Measurements from ENCODE around the gene HLA-F.

HLA-F gene

DNA sequence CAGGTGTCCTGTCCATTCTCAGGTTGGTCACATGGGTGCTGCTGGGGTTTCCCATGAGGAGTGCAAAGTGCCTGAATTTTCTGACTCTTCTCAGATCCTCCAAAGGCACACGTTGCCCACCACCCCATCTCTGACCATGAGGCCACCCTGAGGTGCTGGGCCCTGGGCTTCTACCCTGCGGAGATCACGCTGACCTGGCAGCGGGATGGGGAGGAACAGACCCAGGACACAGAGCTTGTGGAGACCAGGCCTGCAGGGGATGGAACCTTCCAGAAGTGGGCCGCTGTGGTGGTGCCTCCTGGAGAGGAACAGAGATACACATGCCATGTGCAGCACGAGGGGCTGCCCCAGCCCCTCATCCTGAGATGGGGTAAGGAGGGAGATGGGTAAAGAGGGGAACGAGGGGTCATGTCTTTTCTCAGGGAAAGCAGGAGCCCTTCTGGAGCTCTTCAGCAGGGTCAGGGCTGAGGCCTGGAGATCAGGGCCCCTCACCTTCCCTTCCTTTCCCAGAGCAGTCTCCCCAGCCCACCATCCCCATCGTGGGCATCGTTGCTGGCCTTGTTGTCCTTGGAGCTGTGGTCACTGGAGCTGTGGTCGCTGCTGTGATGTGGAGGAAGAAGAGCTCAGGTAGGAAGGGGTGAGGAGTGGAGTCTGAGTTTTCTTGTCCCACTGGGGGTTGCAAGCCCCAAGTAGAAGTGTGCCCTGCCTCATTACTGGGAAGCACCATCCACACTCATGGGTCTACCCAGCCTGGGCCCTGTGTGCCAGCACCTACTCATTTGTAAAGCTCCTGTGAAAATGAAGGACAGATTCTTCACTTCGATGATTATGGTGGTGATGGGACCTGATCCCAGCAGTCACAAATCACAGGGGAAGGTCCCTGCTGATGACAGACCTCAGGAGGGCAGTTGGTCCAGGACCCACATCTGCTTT is 2.0 kb downstream of the HLA-F start:
- no peak for DNase-seq

DNA sequence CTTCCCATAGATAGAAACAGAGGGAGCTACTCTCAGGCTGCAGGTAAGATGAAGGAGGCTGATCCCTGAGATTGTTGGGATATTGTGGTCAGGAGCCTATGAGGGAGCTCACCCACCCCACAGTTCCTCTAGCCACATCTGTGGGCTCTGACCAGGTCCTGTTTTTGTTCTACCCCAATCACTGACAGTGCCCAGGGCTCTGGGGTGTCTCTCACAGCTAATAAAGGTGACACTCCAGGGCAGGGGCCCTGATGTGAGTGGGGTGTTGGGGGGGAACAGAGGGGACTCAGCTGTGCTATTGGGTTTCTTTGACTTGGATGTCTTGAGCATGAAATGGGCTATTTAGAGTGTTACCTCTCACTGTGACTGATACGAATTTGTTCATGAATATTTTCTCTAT is 2.8 kb downstream of the HLA-F start:
- no peak for DNase-seq

DNA sequence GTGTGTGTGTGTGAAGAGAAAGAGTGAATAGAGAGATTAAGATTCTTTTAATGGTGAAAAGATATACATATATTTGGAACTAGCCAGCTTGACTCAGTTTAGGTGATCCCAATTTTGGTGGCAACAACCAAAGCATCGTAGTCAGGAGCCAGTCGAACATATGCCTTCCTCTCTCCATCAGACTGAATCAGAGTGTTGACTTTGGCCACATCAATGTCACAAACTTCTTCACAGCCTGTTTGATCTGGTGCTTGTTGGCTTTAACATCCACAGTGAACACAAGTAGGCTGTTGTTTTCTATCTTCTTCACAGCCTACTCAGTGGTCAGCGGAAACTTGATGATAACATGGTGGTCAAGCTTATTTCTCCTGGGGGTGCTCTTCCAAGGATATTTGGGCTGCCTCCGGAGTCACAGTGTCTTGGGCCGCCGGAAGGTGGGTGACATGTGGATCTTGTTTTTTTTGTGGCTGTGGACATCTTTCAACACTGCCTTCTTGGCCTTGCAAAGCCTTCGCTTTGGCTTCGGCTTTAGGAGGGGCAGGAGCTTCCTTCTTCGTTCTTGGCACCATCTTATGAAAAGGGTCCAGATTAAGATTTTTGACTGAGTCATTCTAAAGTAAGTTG is 3.4 kb downstream of the HLA-F start:
- DNase-seq: no peak

DNA sequence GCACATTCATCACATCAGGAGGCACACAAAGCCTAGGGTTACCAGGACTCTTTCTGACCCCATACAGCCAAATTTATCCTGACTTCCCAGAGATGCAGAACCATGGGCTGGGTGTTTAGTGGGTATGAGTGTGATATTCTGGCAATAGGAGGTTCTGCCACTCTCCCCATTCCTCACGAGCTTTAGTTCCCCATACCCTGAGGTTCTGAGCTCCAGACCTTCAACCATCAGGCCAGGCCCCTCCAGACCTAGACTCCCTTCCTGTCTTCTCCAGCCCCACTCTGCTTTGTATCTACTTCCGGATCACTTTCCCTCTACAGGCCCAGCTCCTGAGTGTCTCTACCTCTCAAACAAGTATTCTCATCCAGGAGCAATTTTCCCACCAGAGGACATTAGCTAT is 4.4 kb downstream of the HLA-F start:
- DNase-seq: no peak

DNA sequence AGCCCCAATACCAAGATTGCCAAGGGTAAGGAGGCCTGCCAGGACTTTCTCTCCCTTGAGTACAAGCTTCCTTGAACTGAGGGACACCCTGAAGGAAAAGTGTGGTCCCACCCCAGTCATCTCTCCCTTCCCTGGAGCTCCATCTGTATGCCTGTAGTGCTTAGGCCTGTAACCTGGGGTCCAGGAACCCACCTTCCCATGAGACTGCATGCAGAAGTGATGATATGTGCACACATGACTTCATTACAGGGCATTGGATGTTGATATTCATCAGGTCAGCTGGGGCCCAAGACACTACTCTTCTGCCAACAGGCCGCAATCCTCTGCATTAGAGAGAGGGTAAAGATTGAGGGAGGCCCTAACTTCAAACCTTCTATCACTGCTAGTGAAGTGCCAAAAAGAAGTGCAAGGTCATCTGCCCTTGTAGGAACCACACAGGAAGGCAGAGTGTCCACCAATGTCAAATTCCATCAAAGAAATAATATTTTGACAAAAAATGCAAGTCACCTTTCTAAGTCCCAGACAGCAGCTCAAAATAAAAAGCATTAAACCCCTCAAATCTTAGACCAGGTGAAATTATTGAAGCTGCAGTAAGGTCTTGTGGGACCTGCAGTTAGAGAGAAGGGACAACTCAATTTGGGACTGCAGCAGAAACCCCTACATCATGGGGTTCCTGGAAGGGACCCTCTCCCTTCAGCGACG is 5.1 kb downstream of the HLA-F start:
- no peak for DNase-seq

DNA sequence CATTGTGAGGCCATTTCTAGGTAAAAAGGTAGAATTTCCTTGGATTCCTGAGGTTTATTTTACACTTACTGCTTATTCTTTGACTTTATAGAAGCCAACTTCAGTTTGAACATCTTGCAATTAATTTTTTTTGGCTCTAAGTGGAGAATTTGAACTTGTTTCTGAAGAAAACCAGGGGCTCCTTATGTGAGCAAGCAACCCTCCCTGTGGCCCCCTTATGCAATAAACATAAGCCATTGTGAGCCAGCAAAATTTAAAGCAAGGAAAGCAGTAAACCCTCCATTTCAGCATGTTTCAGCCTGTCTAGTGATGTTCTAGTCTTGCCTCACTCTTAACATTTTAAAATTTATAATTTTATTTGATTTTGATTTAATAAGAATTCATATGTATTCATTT is 5.6 kb downstream of the HLA-F start:
- DNase-seq: no peak

DNA sequence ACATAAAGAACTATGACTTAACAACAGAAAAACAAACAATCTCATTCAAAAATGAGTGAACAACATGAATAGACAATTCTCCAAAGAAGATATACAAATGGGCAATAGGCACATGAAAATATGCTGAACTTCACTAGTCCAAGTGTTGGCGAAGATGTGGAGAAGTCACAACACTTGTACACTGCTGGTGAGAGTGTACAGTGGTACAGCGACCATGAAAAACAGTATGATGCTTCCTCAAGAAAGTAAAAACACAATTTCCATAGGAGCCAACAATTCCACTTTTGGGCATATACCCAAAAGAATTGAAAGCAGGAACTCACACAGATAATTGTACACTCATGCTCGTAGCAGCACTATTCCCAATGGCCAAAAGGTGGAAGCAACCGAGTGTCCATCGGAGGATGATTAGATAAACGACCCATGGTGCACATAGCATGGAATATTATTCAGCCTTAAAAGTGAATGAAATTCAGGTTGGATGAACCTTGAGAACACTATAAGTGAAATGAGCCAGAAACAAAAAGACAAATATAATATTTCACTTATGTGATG is 6.6 kb downstream of the HLA-F start:
- no peak for DNase-seq

DNA sequence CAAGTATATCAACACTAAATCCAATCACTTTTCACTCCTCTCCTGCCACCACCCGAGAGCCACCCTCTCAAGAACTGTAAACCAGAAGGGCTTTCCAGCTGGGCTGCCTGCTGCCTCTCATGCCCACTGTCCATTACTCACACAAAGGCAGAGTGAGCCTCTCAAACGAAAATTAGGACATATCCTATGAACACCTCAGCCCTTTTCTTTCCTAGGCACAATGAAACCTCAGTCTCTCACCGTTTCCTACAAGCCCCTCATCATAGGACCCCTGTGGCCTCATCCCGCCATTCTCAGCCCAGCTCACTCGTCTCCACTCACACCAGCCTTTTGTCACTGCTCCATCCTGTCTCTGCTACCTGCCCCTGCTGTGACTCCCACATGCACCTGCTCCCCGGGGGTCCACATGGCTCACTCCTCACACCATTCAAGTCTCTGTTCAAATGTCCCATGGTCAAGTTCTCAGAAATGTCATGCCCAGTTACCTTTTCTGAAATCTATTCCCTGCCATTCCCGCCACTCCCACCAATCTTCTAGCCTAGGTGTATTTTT is 7.4 kb downstream of the HLA-F start:
- DNase-seq: no peak

DNA sequence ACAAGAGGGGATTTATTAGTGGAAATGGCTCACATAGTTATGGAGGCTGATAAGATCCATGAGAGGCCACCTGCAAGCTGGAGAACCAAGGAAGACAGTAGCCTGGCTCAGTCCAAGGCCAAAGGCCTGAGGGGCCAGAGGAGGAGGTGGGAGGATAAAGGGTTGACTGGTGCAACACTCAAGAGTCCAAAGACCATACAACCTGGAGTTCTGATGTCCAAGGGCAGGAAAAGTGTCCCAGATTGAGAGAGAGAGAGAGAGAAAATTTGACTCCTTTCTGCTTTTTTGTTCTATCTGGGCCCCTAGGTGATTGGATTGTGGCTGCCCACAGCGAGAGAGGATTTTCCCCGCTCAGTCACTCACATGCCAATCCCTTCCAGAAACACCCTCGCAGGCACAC is 8.0 kb downstream of the HLA-F start:
- no peak for DNase-seq

DNA sequence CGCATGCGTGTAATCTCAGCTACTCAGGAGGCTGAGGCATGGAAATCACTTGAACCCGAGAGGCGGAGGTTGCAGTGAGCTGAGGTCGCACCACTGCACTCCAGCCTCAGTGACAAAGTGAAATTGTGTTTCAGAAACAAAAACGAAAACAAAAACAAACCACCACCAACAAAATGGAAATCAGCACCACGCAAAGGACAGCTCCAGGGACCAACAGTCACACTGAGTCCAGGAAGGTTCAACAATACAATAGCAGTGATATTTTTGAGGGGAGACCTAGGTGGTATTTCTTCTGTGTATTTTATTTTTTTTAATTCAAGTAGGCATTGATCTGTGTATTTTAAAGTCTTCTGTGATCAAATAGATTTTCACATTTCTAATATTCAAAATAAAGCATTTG is 9.8 kb downstream of the HLA-F start:
- DNase-seq: no peak

DNA sequence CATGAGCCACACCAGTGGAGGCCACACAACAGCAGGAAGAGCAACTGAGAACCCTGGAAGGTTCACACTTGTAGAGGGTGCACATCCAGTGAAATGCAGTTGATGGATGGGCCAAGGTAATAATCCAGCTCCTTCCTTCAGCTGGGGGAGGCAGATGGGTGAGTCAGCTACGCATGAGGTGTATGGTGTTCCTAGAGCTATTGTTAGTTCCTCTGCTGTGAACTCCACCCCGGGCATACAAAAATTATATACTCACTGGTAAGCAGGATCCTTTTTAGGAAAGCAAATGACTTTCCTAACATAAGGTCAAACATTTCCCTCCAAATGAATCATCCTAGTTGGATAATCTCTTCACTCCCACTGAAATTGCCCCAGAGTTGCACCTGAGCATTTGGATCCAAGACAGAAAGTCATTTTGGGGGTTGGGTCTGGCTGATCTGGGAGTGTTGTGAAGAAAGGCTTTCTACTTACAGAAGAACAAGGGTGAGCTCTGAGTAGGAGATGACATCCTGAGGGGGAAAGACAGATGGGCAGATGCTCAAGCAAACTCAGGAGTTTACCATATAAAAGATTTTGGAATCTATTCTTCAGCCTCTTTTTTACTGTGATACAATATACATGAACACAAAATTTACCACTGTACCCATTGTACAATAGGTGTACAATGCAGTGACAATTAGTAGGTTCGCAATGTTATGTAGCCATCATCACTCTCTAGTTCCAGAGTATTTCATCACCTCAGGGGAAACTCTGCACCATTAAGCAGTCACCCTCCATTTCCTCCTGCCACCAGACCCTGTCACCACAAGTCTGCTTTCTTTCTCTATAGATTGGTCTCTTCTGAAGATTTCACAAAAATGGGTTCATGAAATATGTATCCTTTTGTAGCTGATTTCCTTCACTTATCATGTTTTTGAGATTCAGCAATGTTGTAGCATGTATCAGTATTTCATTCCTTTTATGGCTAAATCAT is 11.1 kb downstream of the HLA-F start:
- DNase-seq: no peak

DNA sequence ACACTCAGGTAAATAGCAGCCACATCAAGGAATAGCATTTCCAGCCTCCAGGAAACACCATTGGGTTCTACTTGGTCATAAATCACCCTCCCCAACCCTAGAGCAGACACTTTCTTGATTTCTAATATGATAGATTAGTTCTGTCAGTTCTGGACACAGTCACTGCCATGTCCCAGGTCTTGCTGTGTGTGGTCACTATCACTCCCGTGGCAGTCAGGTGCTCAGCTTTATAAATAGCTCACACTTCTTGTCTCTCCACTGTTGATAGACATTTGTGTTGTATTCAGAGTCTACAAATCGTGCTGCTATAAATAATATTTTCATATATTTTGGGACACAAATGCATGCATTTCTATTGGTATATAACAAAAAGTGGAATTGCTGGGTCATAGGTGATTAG is 13.3 kb downstream of the HLA-F start:
- no peak for DNase-seq

DNA sequence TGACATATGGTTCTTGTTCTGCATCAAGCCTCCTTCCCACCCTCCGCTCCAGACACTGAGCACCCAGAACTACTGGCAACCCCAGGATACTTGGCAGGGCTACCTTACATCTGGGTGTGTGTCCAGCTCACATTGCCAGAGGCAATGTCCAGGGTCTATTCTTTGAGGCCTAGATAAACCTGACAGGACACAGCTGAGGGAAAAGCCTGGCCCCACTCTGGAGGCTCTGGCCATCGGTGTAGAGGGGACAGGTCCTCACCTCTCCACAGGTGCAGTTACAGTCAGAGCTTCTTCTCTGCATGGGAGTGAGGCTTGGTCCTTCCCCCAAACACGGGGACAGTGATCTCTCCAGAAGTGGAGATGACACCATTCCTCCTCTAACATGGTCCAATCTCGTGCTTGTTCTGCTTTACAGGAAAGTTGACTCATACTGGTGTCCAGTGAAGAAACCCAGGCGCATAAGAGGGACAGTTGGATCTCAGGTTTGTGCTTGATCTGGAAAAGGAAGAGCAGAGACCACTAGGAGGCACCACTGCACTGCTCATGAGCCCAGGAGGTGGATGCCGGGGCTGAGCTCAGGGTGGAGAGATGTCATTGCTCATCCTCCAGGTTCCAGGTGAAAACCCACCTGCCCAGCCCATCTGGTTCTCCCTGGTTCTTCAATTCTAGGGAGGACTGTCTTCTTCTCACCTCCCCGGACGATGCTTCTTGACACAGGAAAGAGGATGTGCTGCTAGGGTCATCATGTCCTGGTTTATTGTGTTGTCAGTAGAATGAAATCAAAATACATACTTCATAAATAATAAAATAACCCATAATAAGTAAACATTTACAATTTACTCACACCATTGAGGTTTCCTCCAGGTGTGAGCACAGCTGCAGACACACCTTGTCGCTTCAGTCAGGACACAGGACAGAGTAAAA is 14.7 kb downstream of the HLA-F start:
- no peak for DNase-seq

DNA sequence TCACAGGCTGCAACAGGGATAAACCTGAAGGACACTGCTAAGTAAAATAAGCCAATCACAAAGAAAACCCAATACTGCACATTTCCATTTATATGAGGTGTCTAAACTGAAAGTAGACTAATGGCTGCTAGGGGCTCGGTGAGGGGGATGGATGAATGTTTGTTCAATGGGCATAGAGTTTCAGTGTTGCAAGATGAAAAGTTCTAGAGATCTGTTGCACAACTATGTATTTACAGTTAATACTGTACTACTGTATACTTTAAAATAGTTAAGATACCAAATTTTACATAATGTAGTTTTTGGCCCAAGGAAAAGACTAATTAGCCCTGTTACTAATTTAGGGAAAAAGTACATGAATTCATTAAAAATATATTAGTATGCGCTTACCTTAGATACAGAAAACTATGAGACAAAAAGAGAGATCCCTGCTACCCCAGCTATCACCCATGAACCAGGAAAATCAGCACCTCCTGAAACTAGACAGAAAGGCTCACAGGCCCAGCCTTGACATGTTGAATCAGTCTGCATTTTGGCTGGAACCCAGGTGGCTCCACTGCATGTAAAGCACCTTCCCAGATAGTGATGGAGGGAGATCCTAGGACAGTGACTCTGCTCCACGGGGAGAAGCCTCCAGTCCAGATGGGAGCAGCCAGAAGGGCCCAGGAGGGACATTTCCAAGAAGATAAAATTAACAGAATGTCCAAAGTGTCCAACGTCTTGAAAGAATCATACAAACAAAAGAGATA is 16.1 kb downstream of the HLA-F start:
- DNase-seq: no peak

DNA sequence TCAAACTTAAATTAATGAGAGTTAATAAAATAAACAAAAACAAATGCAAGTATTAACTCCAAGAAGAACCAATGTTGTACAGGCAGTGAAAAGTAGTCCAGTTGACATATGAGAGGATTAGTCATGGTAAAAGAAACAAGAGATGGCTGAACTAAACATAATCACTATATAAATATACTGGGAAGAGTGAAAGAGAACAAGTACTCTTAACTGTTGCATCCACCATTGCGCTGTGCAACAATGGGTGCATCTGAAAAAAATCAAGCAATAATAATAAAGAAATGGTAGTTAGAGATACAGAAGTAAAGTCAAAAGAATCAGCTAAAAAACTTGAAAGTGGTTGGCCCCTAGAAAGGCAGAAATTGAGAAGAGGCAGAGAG is 16.6 kb downstream of the HLA-F start:
- no peak for DNase-seq

DNA sequence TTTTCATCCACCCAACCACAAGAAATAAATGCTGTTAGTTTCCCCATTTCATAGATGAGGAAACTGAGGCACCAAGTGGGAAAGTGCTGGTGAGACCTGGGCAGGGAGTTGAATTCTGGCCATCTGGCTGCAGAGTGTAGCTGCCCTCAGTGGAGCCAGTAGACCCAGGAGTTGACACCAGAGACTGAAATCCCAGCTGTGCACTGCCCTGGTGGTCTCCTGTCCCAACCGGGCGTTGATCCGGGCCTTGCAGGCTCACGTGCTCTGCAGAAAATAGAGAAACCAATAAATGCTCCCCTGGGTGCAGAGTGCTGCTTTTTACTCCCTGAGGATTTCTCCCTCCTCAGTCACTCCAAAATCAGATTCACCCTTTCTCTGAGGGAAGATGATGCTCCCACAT is 18.4 kb downstream of the HLA-F start:
- no peak for DNase-seq

DNA sequence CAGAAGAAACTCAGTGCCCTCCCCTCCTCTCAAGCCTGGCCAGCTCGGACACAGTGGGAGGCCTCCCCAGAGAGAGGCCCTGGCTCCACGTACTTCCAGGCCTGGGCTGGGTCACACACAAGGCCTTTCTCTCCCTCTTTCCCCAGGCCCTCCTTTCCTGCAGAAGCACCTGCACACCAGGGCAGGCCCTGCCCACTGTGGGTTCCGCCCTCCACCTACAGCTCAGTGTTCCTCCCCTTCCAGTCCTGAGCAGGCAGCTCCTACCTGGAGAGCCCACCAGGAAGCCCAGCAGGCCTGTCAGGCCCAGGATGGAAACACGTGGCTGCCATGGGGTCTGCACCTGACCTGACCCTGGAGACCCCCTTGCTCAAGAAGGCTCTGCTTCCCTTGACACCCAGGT is 18.9 kb downstream of the HLA-F start:
- no peak for DNase-seq

DNA sequence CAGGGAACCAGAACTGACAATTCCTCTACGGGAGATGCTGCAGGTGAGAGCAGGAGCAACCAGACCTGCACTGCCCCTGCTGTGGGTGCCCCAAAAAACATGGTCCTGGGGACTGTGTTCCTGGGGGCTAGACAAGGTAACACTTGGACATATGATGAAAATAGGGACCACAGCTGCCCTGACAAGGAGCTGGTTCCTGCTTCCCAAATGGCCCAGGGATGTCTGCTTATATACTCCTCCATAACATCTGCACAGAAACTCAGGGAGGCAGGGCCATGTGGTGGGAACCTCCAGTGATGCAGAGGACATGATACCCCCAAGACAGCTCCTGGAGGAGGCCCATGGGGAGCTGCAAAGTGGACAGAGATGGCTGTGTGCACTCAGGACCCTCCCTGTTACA is 19.8 kb downstream of the HLA-F start:
- no peak for DNase-seq

DNA sequence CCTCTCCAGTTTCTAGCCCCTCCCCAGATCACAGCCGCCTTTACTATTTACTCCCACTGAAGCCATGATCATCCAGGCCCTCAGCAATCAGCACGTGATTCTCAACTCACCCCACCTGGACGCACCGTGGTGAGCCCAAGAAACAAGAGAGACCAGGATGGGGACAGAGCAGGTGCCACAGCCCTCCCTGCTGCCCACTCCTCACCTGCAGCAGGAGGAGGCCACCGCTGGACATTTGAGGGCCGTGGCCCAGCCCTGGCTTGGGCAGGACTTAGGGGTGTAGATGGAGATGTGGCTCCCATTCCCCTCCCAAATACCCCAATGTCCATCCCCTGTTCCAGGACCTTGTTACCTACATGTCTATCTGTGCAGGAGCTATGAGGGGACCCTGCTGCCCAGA is 20.3 kb downstream of the HLA-F start:
- no peak for DNase-seq

DNA sequence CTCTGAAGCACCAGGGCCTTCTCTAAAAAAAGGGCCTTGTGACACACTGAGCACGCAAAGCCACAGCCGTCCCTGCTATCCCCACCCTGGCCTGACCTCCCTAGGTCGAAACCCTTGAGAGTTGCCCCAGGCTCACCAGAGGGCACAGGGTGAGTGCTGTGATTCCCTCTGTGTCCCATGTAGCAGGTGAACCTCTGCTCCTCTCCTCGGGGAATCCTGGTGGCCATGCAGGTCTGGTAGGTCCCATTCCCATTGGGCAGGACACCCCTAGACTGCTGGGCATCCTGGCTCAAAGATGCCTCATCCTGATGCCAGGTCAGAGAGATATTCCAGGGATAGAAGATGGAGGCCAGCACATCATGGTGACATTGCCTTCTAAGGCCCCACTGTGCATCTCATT is 20.9 kb downstream of the HLA-F start:
- DNase-seq: no peak
